SKM-1 (cell line): ENCODE results near the gene UBE2D2.

Experiments
- DNase-seq: peaks from one replicate; lab custom pipeline; 2025; ENCODE audit not compliant: unreplicated experiment; lab: John Stamatoyannopoulos, UW

The UBE2D2 gene

DNA sequence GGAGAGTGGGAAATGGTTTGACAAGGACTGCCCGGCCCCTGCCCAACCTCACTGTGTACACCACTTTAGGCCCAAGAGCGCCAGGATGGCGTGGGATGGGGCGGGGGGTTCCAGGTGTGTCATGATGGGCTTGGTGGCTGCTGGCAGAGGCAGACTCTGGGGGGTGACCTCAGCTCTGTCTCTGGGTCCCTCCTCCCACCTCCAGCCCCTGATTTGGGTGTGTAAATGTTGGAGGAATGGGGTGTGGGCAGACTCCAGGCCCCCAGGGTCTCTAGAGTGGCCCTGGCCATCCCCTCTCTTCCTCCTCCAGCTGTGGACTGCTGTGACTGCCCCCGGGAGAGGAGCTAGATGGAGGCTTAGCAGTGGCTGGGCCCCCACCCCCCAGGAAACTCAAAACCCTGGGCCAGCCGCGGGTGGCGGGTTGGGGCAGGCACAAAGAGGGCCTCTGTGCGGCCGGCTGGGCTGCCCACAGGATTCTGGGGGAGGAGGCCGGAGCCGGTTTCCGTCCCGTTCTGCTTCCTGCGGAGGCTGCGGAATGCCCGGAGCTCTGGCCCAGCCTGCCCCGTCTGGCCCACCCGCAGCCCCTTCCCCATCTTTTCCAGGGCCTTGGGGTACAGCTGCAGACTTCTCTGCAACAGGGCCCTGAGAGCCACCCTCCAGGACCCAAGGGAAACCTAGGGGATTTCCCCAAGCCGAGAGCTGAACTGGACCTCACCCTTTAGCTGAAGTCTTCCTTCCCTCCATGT, 110.1 kb downstream of the UBE2D2 start:
- DNase-seq = no peak

DNA sequence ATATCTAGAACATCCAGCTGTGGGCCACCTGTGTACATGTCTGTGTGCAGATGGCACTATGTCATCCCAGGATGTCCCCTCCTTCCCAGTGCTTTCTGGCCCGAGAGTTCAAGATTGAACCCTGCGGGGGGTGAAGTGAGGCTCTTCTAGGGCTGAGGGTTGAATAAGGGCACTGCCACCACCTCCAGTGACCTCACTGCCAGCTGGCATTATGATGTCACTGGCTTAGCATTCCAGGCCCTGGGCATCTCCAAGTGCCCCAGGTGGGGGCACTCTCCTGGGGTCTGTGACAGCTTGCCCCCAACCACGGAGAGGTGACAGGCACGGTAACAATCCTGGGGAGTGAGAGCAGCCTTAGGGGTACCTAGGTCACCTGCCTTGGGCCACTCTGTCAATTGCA, 114.1 kb downstream of the UBE2D2 start:
- no peak for DNase-seq

- DNase-seq = no peak
These were observed 114.7 kb downstream of the UBE2D2 start for GRCh38 chr5:139675825-139676224.

- no peak for DNase-seq
These were observed 115.3 kb downstream of the UBE2D2 start for GRCh38 chr5:139676406-139676805.

DNA sequence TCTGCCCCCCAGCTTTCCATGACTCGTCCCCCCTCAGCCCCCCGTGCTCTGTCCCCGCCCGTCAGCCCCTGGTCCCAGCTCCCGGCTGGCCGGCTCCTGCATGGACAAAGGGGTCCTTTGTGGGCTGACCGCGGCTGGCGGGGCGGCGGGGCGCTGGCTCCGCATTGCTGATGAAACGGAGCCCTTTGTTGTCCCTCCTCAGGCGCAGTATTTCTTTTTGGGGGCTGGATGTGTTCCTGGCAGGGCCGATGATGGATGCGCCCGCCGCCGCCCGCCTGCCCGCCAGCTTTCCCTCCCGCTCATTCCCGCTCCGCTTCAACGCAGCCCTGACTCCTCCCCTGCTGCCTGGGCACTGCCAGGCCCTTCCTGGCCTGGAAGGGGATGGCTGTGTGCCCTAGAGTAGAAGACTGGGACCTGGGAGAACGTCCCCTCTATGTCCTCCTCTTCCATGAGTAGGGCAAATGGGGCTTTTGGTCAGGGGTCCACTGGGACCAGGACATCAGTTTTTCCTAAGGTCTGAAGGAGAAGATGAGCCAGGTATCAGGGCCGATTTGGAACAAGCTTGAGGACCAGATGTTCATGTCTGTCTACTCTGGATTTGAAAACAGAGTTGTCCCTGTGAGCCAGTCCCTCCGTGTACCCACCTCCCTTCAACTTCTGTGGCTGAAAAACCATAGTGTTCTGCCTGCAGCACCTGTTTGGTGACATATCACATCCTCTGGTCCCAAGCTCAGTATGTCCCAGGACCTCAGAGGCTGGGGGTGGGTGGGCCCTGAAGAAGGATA, 116.0 kb downstream of the UBE2D2 start:
- DNase-seq = no peak
